ENCODE measurements around the gene PLEK2. TPM values are rescaled to one million over a fixed set of nuclear protein-coding genes. Genes with fewer than 3 reads are reported as not detected.

PLEK2 gene, protein sequence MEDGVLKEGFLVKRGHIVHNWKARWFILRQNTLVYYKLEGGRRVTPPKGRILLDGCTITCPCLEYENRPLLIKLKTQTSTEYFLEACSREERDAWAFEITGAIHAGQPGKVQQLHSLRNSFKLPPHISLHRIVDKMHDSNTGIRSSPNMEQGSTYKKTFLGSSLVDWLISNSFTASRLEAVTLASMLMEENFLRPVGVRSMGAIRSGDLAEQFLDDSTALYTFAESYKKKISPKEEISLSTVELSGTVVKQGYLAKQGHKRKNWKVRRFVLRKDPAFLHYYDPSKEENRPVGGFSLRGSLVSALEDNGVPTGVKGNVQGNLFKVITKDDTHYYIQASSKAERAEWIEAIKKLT
- 1.2 TPM in 1 of 2 replicates, not detected in the other for total RNA-seq (ENCODE audit: low replicate concordance)
- long read RNA-seq, partial matches to known transcripts, result 0 of 2 reads
- long read RNA-seq, other reads (novel, unspliced or antisense), result 0 of 2 reads

DNA sequence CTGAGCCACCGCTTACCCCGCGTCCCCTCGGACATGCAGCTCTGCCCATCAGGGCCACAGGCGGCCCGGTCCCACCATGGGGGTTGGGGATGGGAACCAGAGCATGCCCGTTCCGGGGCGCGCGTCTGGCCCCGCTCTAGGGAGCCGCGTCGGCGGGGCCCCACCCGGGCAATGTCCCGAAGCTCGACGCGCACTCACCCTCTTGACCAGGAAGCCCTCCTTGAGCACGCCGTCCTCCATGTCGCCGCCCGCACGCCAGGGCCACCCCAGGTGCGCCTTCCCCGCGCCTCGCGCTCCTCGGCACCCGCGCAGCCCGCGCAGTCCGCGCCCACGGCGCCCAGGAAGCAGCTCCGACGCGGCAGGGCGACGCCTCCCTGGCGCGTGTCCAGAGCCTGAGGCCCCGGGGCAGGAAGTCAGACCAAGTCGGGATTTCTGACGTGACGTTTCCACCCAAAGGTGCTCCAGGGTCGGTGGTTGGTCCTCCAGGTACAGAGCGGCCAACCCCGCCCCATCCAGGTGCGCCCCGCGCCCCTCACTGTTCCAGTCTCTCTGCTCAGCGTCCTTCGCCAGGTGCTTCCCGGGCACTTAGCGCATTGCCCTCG, at the start of gene PLEK2:
PLEK2 (minus strand) TSS at position 346 of the 602 bp plus-strand sequence; CDS start at position 240, 106 bp downstream.
- Mint-ChIP-seq H3K4me3 (no peak within 1 kb of the TSS), H3K4me1 (ENCODE audit: unreplicated experiment) (no peaks in the 10 kb centered on the region), H3K36me3 (no peaks in the 10 kb centered on the region), H3K27ac (no peak within 1 kb of the TSS), H3K27me3 (no peaks in the 10 kb centered on the region), H3K9me3 (no peaks in the 10 kb centered on the region)
- DNase-seq (ENCODE audit: extremely low spot score, unreplicated experiment), result no peak
- TF ChIP-seq, protein P1, sequence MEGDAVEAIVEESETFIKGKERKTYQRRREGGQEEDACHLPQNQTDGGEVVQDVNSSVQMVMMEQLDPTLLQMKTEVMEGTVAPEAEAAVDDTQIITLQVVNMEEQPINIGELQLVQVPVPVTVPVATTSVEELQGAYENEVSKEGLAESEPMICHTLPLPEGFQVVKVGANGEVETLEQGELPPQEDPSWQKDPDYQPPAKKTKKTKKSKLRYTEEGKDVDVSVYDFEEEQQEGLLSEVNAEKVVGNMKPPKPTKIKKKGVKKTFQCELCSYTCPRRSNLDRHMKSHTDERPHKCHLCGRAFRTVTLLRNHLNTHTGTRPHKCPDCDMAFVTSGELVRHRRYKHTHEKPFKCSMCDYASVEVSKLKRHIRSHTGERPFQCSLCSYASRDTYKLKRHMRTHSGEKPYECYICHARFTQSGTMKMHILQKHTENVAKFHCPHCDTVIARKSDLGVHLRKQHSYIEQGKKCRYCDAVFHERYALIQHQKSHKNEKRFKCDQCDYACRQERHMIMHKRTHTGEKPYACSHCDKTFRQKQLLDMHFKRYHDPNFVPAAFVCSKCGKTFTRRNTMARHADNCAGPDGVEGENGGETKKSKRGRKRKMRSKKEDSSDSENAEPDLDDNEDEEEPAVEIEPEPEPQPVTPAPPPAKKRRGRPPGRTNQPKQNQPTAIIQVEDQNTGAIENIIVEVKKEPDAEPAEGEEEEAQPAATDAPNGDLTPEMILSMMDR (conservative IDR thresholded peaks at IDR 0.05), result no peak

DNA sequence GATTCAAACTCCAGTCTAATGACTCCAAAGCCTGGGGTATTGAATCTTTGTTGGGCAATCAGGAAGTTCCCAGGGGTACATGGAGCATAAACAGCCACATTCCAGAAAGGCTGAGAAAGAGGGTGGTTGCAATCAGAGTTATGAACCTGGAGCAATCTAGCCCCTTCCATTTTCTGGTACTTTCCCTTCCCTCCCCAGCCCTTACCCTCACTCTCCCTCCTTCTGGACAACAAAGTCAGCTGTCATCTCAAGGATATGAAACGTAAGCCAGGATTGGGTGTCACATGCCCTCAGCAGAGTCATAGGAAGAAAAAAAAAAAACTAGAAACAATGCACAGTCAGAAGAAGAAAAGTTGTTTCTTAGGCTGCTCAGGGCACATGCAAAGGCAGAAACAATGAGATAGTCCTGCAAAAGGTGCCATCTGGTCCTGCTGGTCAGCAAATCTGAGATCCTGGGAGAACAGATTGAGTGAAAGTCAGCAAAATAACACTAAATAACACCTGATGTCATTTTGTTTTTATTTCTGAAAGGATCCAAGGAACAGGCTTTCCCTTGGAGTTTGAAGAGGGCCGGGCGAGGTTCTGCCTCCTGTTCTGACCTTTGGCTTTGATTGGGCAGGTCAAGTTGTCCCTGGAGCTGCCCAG, 49.5 kb upstream of the PLEK2 start:
- TF ChIP-seq, protein P1 (conservative IDR thresholded peaks at IDR 0.05), result no peak
- Mint-ChIP-seq H3K4me1 (ENCODE audit: unreplicated experiment) (peaks cover 8% of the 10 kb centered on the region), H3K27me3 (peaks cover 23% of the 10 kb centered on the region), H3K36me3 (no peaks in the 10 kb centered on the region), H3K27ac (peak overlapping the region; percentile 55), H3K4me3 (no peak overlapping the region), H3K9me3 (no peaks in the 10 kb centered on the region)
- no peak for DNase-seq (ENCODE audit: extremely low spot score, unreplicated experiment)

DNA sequence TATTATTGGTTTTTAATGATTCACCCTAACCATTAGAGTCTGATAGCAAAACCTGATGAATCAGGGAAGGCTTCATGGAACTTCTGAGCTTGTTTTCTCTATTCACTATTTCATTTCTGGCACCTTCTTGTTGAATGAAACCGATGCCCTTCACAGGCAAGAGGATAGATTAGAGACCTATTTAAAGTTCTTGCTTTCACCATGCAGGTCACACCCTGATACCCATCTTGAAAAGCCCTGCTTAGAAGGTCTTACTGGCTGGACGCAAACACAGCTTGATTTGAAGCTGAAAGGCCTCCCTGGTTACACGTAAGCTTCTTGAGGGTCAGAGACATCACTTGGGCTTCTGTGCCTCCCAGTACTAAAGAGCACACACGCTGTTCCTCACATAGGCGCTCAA, 47.4 kb upstream of the PLEK2 start:
- TF ChIP-seq, protein P1 (conservative IDR thresholded peaks at IDR 0.05), result no peak
- H3K27ac Mint-ChIP-seq, result no peak overlapping the region
- H3K4me3 Mint-ChIP-seq, result no peak overlapping the region
- peaks cover 8% of the 10 kb centered on the region for H3K4me1 Mint-ChIP-seq (ENCODE audit: unreplicated experiment)
- H3K9me3 Mint-ChIP-seq, result no peaks in the 10 kb centered on the region
- H3K36me3 Mint-ChIP-seq, result no peaks in the 10 kb centered on the region
- H3K27me3 Mint-ChIP-seq, result peaks cover 9% of the 10 kb centered on the region
- no peak for DNase-seq (ENCODE audit: extremely low spot score, unreplicated experiment)

DNA sequence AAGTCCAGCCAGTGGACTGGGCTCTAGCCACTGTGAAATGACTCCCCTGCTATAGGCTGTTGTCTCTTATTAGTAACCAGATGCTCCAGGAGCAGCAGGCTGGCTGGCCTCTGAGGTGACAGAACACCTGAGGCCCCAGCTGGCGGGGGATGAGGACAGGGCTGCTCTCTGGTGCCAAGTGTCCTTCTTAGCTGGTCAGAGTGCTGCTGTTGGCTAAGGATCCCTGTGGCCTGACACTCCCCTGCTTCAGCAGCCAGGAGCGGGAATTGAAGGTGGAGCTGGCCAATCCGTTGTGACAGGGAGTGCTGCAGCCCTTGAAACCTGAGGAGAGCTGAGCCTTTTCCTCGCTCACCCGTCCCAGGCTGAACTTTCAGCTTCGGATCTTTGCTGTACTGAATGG, 45.8 kb upstream of the PLEK2 start:
- DNase-seq (ENCODE audit: extremely low spot score, unreplicated experiment), result no peak
- Mint-ChIP-seq H3K27me3 (peaks cover 9% of the 10 kb centered on the region), H3K27ac (no peak overlapping the region), H3K4me1 (ENCODE audit: unreplicated experiment) (peaks cover 8% of the 10 kb centered on the region), H3K9me3 (no peaks in the 10 kb centered on the region), H3K4me3 (no peak overlapping the region), H3K36me3 (no peaks in the 10 kb centered on the region)
- TF ChIP-seq, protein P1 (conservative IDR thresholded peaks at IDR 0.05), result no peak

DNA sequence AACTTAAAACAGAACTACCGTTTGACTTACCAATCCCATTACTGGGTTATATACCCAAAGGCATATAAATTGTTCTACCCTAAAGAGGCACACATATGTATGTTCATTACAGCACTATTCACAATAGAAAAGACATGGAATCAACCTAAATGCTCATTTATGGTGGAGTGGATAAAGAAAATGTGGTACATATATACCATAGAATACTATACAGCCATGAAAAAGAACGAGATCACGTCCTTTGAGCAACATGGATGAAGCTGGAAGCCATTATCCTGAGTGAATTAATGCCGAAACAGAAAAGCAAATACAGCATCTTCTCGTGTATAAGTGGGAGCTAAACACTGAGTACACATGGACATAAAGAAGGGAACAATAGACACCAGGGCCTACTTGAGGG, 44.8 kb upstream of the PLEK2 start:
- no peak for DNase-seq (ENCODE audit: extremely low spot score, unreplicated experiment)
- no peaks in the 10 kb centered on the region for H3K9me3 Mint-ChIP-seq
- H3K4me3 Mint-ChIP-seq, result no peak overlapping the region
- TF ChIP-seq, protein P1 (conservative IDR thresholded peaks at IDR 0.05), result no peak
- no peaks in the 10 kb centered on the region for H3K36me3 Mint-ChIP-seq
- H3K4me1 Mint-ChIP-seq (ENCODE audit: unreplicated experiment), result peaks cover 8% of the 10 kb centered on the region
- no peak overlapping the region for H3K27ac Mint-ChIP-seq
- peaks cover 9% of the 10 kb centered on the region for H3K27me3 Mint-ChIP-seq
